Panc1 (cell line): ENCODE measurements around the gene MRGPRD.

Source experiments
- POLR2AphosphoS5 ChIP-seq: IDR thresholded peaks from 2 replicates; pipeline ENCODE4 v1.6.1; 2012; ENCODE audit warnings: mild to moderate bottlenecking, low read depth, low read length, moderate library complexity
- SIN3A ChIP-seq: IDR thresholded peaks from 2 replicates; pipeline ENCODE4 v1.6.1; 2012; ENCODE audit warnings: low read depth, mild to moderate bottlenecking, low read length, moderate library complexity, borderline replicate concordance; ENCODE audit not compliant: insufficient read depth
- TF ChIP-seq, protein P1 (sequence below): fragments of 450-650 bp; IDR thresholded peaks from 2 replicates; pipeline ENCODE4 v1.5.1; 2017; ENCODE audit warnings: mild to moderate bottlenecking

DNA sequence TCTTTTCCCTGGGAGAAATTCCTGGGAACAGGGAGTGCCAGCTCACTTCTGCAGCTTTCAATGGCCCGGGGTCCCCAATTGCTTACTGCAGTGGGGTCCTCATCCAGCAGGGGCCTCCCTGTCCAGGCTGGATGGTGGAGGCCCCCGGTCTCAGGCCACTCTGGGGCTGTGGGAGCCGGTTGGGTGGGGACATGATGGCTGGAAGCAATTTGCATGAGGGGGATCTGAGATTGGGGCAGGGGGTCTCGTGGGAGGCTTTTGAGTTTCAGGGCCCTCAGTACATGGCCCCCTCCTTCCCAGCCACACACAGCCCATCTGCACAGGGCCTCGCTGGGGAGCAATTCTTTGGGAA lies 25.2 kb downstream of the MRGPRD start:
- TF ChIP-seq, protein P1, sequence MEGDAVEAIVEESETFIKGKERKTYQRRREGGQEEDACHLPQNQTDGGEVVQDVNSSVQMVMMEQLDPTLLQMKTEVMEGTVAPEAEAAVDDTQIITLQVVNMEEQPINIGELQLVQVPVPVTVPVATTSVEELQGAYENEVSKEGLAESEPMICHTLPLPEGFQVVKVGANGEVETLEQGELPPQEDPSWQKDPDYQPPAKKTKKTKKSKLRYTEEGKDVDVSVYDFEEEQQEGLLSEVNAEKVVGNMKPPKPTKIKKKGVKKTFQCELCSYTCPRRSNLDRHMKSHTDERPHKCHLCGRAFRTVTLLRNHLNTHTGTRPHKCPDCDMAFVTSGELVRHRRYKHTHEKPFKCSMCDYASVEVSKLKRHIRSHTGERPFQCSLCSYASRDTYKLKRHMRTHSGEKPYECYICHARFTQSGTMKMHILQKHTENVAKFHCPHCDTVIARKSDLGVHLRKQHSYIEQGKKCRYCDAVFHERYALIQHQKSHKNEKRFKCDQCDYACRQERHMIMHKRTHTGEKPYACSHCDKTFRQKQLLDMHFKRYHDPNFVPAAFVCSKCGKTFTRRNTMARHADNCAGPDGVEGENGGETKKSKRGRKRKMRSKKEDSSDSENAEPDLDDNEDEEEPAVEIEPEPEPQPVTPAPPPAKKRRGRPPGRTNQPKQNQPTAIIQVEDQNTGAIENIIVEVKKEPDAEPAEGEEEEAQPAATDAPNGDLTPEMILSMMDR = no peak
- TF ChIP-seq SIN3A (no peak), POLR2AphosphoS5 (no peak)
